Spleen (tissue), 7 donors: ENCODE measurements around the gene SPATA19.

Experiments used
- POLR2A ChIP-seq, 3 donors: fragments of 450-650 bp; IDR thresholded peaks; one replicate each; pipeline ENCODE4 v1.5.1; 2017; ENCODE audit warnings: antibody characterized with exemption in 3 of 3, mild to moderate bottlenecking in 1 of 3
- TF ChIP-seq, protein P1 (sequence below), 11 experiments: fragments of 200-600 bp in 7 of 11; fragments of 450-650 bp in 4 of 11; sonication (generic) in 4 of 11; IDR thresholded peaks in 8 of 11; conservative IDR thresholded peaks in 3 of 11; 1 replicate in 7 of 11; 2 replicates in 4 of 11; pipeline versions ENCODE4 v1.4.0 to v1.8.0; 2016 to 2021; ENCODE audit warnings: antibody characterized with exemption in 11 of 11, inconsistent platforms in 4 of 11, mild to moderate bottlenecking in 1 of 11
- donor health status: DM: no; HTN: no; CAD: no; lungs with moderate emphysema.
- donor health status: DM: no; HTN: no; CAD: no.
- donor health status: DM: no; HTN: no; CAD: no.

GRCh38 chr11:133790995-133791394 is 54.3 kb downstream of the SPATA19 start:
- TF ChIP-seq, protein P1, sequence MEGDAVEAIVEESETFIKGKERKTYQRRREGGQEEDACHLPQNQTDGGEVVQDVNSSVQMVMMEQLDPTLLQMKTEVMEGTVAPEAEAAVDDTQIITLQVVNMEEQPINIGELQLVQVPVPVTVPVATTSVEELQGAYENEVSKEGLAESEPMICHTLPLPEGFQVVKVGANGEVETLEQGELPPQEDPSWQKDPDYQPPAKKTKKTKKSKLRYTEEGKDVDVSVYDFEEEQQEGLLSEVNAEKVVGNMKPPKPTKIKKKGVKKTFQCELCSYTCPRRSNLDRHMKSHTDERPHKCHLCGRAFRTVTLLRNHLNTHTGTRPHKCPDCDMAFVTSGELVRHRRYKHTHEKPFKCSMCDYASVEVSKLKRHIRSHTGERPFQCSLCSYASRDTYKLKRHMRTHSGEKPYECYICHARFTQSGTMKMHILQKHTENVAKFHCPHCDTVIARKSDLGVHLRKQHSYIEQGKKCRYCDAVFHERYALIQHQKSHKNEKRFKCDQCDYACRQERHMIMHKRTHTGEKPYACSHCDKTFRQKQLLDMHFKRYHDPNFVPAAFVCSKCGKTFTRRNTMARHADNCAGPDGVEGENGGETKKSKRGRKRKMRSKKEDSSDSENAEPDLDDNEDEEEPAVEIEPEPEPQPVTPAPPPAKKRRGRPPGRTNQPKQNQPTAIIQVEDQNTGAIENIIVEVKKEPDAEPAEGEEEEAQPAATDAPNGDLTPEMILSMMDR (IDR thresholded peaks at IDR 0.05 in 8 of 11, conservative IDR thresholded peaks at IDR 0.05 in 3 of 11): no peak
- no peak for TF ChIP-seq POLR2A (IDR thresholded peaks at IDR 0.05)
